Sigmoid colon (tissue), 3 donors: ENCODE measurements around the gene PPP1R26.

Source experiments
- CTCF ChIP-seq, 4 experiments: fragments of 450-650 bp in 3 of 4; fragments of 200-600 bp in 1 of 4; IDR thresholded peaks; one replicate each; pipeline ENCODE4 v1.5.1; 2016 to 2019; ENCODE audit warnings: antibody characterized with exemption in 4 of 4, mild to moderate bottlenecking in 3 of 4, moderate library complexity in 2 of 4
- POLR2A ChIP-seq, 2 donors: fragments of 450-650 bp; IDR thresholded peaks; one replicate each; pipeline ENCODE4 v1.6.1; 2016; ENCODE audit warnings: antibody characterized with exemption in 2 of 2, mild to moderate bottlenecking in 2 of 2, moderate library complexity in 2 of 2

GRCh38 chr9:135520916-135521607, 41.5 kb downstream of the PPP1R26 start, which contains the start of gene LCN1:
- TF ChIP-seq CTCF (IDR thresholded peaks at IDR 0.05) (no peak), POLR2A (IDR thresholded peaks at IDR 0.05) (no peak)
